ENCODE results near the gene DAAM1.

Gene DAAM1

DNA sequence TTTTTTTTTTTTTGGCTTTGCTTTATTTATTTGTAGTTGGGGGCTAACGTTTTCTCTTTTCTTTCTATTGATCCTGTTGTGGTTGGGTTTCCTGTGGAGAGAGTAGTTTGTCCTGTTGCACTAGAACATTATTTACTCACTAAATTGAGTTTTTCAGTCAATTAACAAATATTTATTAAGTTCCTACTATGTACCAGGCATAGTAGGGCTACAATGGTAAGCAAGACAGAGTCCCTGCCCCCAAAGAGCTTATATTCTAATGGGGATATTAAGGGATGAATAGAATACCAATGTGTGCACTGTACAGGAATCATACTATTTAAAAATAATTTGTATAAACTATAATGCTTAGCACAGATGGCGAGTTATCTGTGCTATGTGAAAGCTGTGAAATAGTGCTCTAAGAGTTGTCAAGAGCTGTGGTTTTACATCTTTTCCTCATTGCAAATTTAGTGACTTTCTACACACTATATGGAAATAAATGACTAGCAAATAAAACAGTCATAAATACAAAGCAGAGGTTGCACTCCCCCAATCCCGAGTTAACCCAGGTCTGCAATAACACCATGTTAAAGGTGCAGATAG is 181.8 kb downstream of the DAAM1 start:
- H3K4me3 ChIP-seq (ENCODE audit: low read depth, low read length) = no peak overlapping the region
- ChIA-PET POLR2A (no interaction called here), CTCF (no interaction called here)
- no peak for DNase-seq (ENCODE audit: low read depth, low spot score)
- TF ChIP-seq, protein P1, sequence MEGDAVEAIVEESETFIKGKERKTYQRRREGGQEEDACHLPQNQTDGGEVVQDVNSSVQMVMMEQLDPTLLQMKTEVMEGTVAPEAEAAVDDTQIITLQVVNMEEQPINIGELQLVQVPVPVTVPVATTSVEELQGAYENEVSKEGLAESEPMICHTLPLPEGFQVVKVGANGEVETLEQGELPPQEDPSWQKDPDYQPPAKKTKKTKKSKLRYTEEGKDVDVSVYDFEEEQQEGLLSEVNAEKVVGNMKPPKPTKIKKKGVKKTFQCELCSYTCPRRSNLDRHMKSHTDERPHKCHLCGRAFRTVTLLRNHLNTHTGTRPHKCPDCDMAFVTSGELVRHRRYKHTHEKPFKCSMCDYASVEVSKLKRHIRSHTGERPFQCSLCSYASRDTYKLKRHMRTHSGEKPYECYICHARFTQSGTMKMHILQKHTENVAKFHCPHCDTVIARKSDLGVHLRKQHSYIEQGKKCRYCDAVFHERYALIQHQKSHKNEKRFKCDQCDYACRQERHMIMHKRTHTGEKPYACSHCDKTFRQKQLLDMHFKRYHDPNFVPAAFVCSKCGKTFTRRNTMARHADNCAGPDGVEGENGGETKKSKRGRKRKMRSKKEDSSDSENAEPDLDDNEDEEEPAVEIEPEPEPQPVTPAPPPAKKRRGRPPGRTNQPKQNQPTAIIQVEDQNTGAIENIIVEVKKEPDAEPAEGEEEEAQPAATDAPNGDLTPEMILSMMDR (IDR thresholded peaks at IDR 0.05; ENCODE audit: insufficient read depth, low read length, missing control alignments) = no peak

DNA sequence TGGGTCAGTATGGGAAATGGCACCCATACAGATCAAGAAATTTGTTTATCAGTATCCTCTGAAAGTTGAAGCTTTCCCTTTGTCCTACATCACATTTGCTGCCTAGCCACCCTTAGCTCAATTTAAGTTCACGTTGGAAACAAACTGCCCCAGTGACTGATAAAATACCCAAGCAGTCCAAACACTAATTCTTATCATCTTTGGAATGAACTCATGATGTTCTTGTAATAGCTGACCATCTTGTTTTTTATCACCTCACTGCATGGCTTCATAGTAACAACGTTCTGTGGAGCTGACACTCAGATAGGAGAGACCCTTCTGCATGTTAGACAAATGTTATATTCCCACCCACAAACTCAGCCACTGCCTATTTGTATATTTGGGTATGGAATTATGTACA is 183.3 kb downstream of the DAAM1 start:
- ChIA-PET CTCF (no interaction called here), POLR2A (no interaction called here)
- DNase-seq (ENCODE audit: low read depth, low spot score) = no peak
- H3K4me3 ChIP-seq (ENCODE audit: low read depth, low read length) = no peak overlapping the region
- TF ChIP-seq, protein P1 (IDR thresholded peaks at IDR 0.05; ENCODE audit: insufficient read depth, low read length, missing control alignments) = no peak

DNA sequence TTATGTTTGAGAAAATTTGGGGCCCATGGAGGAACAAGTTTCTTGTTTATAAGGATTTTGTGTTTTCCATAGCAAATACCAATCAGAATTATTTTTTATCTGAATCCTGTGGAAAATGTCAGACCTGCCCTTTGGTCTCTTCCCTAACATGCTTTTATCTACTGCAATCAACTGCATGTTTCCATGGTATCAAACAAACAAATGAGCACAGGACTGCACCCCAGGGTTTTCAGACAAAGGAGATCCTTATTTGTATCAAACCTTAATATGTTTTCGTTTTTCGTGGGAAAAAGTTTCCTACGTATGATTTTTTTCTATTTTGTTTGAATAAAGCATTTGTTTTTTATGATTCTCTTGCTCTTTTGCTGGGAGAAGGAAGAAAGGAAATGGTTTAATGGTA is 185.6 kb downstream of the DAAM1 start:
- ChIA-PET CTCF (no interaction called here), POLR2A (no interaction called here)
- DNase-seq (ENCODE audit: low read depth, low spot score) = no peak
- TF ChIP-seq, protein P1 (IDR thresholded peaks at IDR 0.05; ENCODE audit: insufficient read depth, low read length, missing control alignments) = no peak
- H3K4me3 ChIP-seq (ENCODE audit: low read depth, low read length) = no peak overlapping the region

DNA sequence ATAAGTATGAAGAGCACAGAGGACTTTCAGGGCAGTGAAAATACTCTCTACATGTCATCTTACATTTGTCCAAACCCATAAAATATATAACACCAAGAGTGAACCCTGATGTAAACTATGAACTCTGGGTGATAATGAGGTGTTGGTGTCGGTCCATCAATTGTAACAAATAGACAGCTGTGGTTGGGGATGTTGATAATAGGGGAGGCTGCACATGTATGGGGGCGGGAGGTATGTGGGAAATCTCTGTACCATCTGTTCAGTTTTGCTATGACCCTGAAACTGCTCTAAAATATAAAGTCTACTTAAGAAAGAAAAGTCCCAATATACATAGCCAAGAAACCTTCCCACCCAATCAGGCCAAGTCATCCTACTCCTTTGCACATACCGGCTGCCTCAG is 188.2 kb downstream of the DAAM1 start:
- TF ChIP-seq, protein P1 (IDR thresholded peaks at IDR 0.05; ENCODE audit: insufficient read depth, low read length, missing control alignments) = no peak
- DNase-seq (ENCODE audit: low read depth, low spot score) = no peak
- H3K4me3 ChIP-seq (ENCODE audit: low read depth, low read length) = no peak overlapping the region
- CTCF ChIA-PET = no interaction called here
- POLR2A ChIA-PET = no interaction called here

DNA sequence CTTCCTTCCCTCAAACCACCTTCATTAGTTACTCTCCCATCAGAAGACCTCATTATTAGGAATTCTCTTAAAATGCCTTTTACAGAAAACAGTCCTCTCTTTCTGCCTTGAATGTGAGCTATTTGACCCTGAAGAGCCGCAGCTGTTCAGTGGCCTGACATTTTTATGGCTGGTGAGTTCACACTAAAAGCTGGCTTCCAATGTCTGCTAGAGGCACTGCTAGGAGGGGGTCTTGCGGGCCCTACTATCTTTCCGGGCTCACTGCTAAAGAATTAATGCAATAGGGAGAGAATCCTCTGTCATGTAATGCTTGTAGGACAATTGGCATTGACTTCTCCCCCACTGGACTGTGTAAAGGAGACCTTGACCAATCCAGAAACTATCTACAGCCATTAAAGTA is 189.0 kb downstream of the DAAM1 start:
- no peak for DNase-seq (ENCODE audit: low read depth, low spot score)
- CTCF ChIA-PET = interaction anchor here (0.8 kb wide), 1 partner anchor 253 kb away, joined by 4 read pairs; no protein-coding TSS in a partner anchor
- no peak overlapping the region for H3K4me3 ChIP-seq (ENCODE audit: low read depth, low read length)
- TF ChIP-seq, protein P1 (IDR thresholded peaks at IDR 0.05; ENCODE audit: insufficient read depth, low read length, missing control alignments) = no peak
- POLR2A ChIA-PET = no interaction called here

DNA sequence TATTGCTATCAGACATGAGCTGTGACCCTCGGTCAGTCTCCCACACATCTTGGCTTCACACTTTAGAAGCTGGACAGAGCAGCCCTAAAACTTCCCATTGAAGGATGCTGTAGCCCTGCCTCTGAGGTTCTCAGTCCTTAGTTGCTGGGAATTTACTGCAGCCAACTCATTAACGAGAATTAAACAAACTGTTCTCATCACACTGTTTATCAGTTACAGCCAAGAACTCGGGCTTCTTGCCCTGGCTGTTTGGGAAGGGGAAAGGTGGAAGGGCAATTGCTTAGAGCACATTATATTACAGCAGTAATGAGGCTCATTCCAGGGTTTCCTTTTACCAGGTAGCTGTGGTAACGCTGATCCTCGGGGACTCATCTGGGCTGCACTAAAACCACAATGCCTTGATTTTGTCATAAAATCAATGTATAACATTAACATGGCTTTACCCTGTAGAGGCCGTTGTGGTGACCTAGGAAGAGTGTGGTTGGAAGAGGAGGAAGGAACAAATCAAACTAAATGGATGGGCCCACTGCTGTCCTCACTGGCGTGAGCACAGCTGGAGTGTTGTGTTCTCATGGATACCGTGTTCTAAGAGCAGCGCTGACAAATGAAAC is 189.6 kb downstream of the DAAM1 start:
- no peak overlapping the region for H3K4me3 ChIP-seq (ENCODE audit: low read depth, low read length)
- no peak for DNase-seq (ENCODE audit: low read depth, low spot score)

More for the DNA sequence above, 189.6 kb downstream of the DAAM1 start:
- TF ChIP-seq, protein P1 (IDR thresholded peaks at IDR 0.05; ENCODE audit: insufficient read depth, low read length, missing control alignments) = no peak
- ChIA-PET CTCF (interaction anchor here (0.8 kb wide), 1 partner anchor 253 kb away, joined by 4 read pairs; no protein-coding TSS in a partner anchor), POLR2A (no interaction called here)
